GM19193 (cell line): ENCODE data around the gene LDHD.

ENCODE experiments used
- POLR2A ChIP-seq: IDR thresholded peaks from 4 replicates; pipeline ENCODE4 v1.6.1; 2011; ENCODE audit not compliant: insufficient read depth, insufficient read length; ENCODE audit errors: extremely low read depth

The LDHD gene

GRCh38 chr16:75064403-75065148 lies 52.0 kb downstream of the LDHD start:
- TF ChIP-seq POLR2A, result no peak

- TF ChIP-seq POLR2A, result no peak
These were observed 53.0 kb downstream of the LDHD start for GRCh38 chr16:75063549-75064088.

- no peak for TF ChIP-seq POLR2A
These were observed 53.6 kb downstream of the LDHD start for GRCh38 chr16:75062976-75063346.

- no peak for TF ChIP-seq POLR2A
These were observed 54.2 kb downstream of the LDHD start for GRCh38 chr16:75062135-75062975.
